ENCODE data around the gene ADAM12. TPM values are rescaled to one million over a fixed set of nuclear protein-coding genes. Genes with fewer than 3 reads are reported as not detected.
A peak's percentile ranks its signal among the peaks of the same experiment; 100 is the strongest.

The ADAM12 gene
- total RNA-seq, 1 donor from 2014 or later: 100 TPM

- Histone ChIP-seq H3K27ac (ENCODE audit: low read depth, low read length) (no peak overlapping the region), H3K9me3 (ENCODE audit: insufficient read depth, low read depth, low read length) (no peaks in the 10 kb centered on the region), H2AFZ (ENCODE audit: low read depth, low read length) (no peak overlapping the region), H3K4me2 (ENCODE audit: low read length) (no peak overlapping the region), H3K27me3 (ENCODE audit: insufficient read depth, low read length) (no peaks in the 10 kb centered on the region), H3K79me2 (ENCODE audit: insufficient read depth, low read length) (peaks cover 80% of the 10 kb centered on the region), H3K4me1 (ENCODE audit: insufficient read depth, low read length) (peaks cover 35% of the 10 kb centered on the region), H4K20me1 (ENCODE audit: insufficient read depth, low read length) (no peaks in the 10 kb centered on the region), H3K9ac (ENCODE audit: low read length) (peak overlapping the region; percentile 9), H3K36me3 (ENCODE audit: insufficient read depth, low read length) (peaks cover 2% of the 10 kb centered on the region), H3K4me3 (ENCODE audit: insufficient read depth, low read depth, low read length) (no peak overlapping the region)
- FAIRE-seq: no peak
- DNase-seq (ENCODE audit: low read depth): no peak
- peaks cover 9% of the 10 kb centered on the region for H3K36me3 Mint-ChIP-seq (ENCODE audit: low read depth, unreplicated experiment)
- no peak overlapping the region for H3K27ac Mint-ChIP-seq (ENCODE audit: unreplicated experiment)
- TF ChIP-seq EZH2 (IDR thresholded peaks at IDR 0.05; ENCODE audit: insufficient read depth, low read length): no peak
- TF ChIP-seq, protein P1, sequence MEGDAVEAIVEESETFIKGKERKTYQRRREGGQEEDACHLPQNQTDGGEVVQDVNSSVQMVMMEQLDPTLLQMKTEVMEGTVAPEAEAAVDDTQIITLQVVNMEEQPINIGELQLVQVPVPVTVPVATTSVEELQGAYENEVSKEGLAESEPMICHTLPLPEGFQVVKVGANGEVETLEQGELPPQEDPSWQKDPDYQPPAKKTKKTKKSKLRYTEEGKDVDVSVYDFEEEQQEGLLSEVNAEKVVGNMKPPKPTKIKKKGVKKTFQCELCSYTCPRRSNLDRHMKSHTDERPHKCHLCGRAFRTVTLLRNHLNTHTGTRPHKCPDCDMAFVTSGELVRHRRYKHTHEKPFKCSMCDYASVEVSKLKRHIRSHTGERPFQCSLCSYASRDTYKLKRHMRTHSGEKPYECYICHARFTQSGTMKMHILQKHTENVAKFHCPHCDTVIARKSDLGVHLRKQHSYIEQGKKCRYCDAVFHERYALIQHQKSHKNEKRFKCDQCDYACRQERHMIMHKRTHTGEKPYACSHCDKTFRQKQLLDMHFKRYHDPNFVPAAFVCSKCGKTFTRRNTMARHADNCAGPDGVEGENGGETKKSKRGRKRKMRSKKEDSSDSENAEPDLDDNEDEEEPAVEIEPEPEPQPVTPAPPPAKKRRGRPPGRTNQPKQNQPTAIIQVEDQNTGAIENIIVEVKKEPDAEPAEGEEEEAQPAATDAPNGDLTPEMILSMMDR (IDR thresholded peaks at IDR 0.05; ENCODE audit: insufficient read depth, low read depth, low read length): no peak
- H3K4me1 Mint-ChIP-seq (ENCODE audit: low read depth, unreplicated experiment): peaks cover 30% of the 10 kb centered on the region
- no peak overlapping the region for H3K4me3 Mint-ChIP-seq (ENCODE audit: unreplicated experiment)
- H3K27me3 Mint-ChIP-seq (ENCODE audit: low read depth, unreplicated experiment): no peaks in the 10 kb centered on the region
- H3K9me3 Mint-ChIP-seq (ENCODE audit: unreplicated experiment): no peaks in the 10 kb centered on the region
Observed at GRCh38 chr10:126224967-126225671, 163.2 kb downstream of the ADAM12 start.

DNA sequence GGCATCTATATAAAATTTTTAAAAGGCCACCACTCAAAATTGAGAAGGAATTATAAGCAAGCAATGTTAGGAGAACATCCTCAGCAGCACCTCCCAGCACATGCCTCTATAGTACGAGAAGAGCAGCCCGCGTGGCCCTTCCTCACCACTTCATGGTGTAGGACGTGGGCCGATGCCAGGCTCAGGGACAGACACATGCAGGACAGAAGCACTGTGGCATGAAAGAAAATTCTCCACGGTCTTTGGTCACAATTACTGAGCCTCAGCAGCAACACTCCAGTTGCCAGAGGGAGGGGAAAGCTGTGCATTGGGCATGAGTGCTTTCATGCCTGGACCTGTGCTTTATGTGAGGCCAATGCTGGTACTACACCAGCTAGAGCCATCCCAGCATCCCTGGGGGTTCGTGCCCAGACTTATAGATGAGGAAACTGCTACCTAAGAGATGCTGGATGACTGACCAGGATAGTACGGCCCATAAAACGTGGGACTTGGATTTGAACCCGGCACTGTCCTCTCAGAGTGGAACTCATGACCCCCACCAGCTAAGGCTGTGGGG is 164.7 kb downstream of the ADAM12 start:
- Histone ChIP-seq H3K36me3 (ENCODE audit: insufficient read depth, low read length) (peaks cover 2% of the 10 kb centered on the region), H3K27me3 (ENCODE audit: insufficient read depth, low read length) (no peaks in the 10 kb centered on the region), H3K79me2 (ENCODE audit: insufficient read depth, low read length) (peaks cover 86% of the 10 kb centered on the region), H3K9me3 (ENCODE audit: insufficient read depth, low read depth, low read length) (no peaks in the 10 kb centered on the region), H2AFZ (ENCODE audit: low read depth, low read length) (no peak overlapping the region), H4K20me1 (ENCODE audit: insufficient read depth, low read length) (no peaks in the 10 kb centered on the region), H3K9ac (ENCODE audit: low read length) (peak overlapping the region; percentile 8), H3K4me2 (ENCODE audit: low read length) (no peak overlapping the region), H3K27ac (ENCODE audit: low read depth, low read length) (peak overlapping the region; percentile 27), H3K4me3 (ENCODE audit: insufficient read depth, low read depth, low read length) (no peak overlapping the region), H3K4me1 (ENCODE audit: insufficient read depth, low read length) (peaks cover 30% of the 10 kb centered on the region)
- Mint-ChIP-seq H3K27me3 (ENCODE audit: low read depth, unreplicated experiment) (no peaks in the 10 kb centered on the region), H3K27ac (ENCODE audit: unreplicated experiment) (no peak overlapping the region), H3K4me1 (ENCODE audit: low read depth, unreplicated experiment) (peaks cover 23% of the 10 kb centered on the region), H3K4me3 (ENCODE audit: unreplicated experiment) (no peak overlapping the region), H3K36me3 (ENCODE audit: low read depth, unreplicated experiment) (peaks cover 10% of the 10 kb centered on the region), H3K9me3 (ENCODE audit: unreplicated experiment) (no peaks in the 10 kb centered on the region)
- FAIRE-seq (no peak), DNase-seq (ENCODE audit: low read depth) (no peak)
- TF ChIP-seq, protein P1 (IDR thresholded peaks at IDR 0.05; ENCODE audit: insufficient read depth, low read depth, low read length): no peak
- TF ChIP-seq EZH2 (IDR thresholded peaks at IDR 0.05; ENCODE audit: insufficient read depth, low read length): no peak

Measured in astrocyte (in vitro differentiated cells and primary cell).